NCI-H226 (cell line): ENCODE data around the gene NAT9.

Source experiments
- DNase-seq: peaks from one replicate; pipeline ENCODE4 v3.0.0-alpha.2; 2015

Gene NAT9

DNA sequence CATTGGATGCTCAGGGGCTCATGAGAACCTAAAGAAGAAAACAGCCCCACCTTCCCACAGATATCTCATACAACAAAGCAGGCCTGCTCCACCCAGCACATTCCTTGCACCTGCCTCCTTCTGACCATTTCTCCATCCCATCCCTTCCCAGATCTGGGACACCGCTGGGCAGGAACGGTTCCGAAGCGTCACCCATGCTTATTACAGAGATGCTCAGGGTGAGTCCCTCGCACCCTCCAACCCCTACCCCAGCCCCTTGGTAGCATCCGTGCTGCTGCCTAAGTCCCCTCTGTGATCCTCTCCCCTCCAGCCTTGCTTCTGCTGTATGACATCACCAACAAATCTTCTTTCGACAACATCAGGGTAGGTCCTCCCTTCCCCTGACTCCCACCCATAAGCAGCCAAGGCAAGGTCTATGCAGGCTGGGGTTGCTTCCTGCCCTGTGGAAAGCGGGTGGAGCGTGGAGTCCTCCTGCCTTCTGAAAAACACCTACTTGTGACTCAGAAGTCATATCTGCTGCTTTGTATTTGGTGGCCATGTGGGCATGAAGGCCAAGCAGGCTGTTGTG is 33.1 kb downstream of the NAT9 start:
- no peak for DNase-seq

DNA sequence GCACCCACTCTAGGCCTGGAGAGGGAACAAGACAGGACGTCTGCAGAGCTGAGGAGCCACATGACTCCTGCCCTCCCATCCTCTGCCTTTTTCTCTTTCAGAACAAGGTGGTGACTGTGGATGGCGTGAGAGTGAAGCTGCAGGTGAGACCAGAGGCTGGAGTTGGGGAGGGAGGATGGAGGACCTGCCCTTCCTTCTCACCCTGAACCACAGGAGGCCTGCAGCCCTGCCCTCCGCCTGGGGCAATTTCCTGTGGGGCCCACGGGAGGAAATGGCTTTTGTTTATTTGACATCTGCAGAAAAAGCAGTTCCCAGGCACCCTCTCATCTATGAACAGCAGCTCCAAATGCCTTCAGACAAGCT is 34.0 kb downstream of the NAT9 start:
- no peak for DNase-seq

GRCh38 chr17:74740641-74741387 is 35.3 kb downstream of the NAT9 start:
- no peak for DNase-seq

DNA sequence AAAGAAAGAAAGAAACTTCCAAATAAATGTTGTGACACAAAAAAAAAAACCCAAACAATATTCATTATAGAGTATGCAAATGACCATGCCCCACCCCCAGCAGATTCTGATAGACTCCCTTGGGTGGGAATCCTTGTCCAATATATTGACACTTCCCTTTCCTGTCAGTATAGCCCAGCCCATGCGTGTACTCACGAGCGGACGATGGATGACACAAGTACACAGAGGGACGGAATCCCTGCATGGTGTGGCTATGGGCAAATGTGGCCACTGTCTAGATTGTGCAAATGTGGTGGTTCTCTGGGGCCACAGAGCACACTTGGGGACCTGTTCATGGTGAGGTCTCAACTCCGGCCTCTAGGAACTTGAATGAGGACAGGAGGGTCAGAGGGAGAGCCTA is 36.0 kb downstream of the NAT9 start:
- DNase-seq = no peak

GRCh38 chr17:74739227-74739831 is 36.8 kb downstream of the NAT9 start:
- no peak for DNase-seq

GRCh38 chr17:74738051-74738996 is 37.8 kb downstream of the NAT9 start:
- DNase-seq = no peak

- no peak for DNase-seq
Observed at GRCh38 chr17:74737299-74738050, 38.7 kb downstream of the NAT9 start.

GRCh38 chr17:74736513-74737298 is 39.4 kb downstream of the NAT9 start, which contains the start of gene RAB37:
Gene RAB37 (plus strand): TSS chr17:74737256. CDS start chr17:74737273, 17 bp downstream.
- no peak for DNase-seq

DNA sequence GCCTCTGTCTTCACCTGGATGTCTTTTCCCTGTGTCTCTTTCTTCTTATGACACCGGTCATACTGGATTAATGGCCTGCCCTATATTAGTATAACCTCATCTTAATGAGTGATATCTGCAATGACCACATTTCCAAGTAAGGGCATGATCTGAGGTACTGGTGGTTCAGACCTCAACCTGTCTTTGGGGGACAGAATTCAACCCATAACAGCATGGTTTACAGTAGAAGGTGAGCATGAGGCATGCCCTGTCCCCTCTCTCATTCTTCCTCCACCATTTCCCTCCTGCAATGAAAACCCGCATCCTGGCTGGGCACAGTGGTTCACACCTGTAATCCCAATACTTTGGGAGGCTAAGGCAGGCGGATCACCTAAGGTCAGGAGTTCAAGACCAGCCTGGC is 41.9 kb downstream of the NAT9 start:
- no peak for DNase-seq

GRCh38 chr17:74733365-74734122 is 42.6 kb downstream of the NAT9 start:
- DNase-seq = no peak

DNA sequence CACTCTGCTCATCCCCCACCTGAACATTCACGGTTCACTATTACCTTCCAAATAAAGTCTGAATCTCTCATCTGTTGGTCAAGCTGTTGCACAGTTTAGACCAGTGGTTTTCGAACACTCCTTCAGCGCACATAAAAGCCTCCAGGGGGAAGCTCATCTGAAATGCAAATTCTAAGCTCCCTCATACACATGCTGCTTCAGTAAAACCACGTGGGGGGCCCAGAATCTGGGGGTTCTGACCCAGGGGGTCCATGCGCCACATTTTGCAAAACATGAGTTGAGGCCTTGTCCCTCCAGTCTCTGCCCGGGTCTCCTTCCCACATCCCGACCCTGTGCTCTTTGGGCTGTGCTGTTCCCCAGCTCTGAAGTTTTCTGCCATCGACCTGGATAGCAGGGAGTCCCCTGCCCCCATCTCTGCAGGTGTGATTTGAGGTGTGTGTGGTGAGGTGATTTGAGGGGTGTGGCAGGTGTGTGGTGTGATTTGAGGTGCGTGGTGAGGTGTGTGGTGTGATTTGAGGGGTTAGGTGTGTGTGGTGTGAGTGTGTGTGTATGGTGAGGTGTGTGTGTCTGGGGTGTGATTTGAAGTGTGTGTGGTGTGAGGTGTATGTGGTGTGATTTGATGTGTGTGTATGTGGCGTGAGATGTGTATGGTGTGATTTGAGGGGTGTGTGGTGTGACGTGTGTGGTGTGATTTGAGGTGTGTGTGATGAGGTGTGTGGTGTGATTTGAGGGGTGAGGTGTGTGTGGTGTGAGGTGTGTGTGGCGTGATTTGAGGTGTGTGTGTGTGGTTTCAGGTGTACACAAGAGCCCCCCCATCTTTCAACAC is 43.9 kb downstream of the NAT9 start:
- no peak for DNase-seq

DNA sequence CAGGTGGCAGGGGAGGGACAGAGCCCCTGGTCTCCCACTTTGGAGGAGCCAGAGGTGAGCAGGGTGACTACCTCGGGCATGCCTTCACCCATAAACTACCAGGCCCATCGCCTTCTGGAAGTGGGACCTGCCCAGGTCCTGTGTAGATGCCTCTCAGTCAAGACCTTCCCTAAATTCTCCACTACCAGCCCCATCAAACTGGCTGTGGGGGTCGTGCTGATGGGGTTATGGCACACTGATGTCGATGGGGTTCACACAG is 44.9 kb downstream of the NAT9 start:
- DNase-seq = no peak

DNA sequence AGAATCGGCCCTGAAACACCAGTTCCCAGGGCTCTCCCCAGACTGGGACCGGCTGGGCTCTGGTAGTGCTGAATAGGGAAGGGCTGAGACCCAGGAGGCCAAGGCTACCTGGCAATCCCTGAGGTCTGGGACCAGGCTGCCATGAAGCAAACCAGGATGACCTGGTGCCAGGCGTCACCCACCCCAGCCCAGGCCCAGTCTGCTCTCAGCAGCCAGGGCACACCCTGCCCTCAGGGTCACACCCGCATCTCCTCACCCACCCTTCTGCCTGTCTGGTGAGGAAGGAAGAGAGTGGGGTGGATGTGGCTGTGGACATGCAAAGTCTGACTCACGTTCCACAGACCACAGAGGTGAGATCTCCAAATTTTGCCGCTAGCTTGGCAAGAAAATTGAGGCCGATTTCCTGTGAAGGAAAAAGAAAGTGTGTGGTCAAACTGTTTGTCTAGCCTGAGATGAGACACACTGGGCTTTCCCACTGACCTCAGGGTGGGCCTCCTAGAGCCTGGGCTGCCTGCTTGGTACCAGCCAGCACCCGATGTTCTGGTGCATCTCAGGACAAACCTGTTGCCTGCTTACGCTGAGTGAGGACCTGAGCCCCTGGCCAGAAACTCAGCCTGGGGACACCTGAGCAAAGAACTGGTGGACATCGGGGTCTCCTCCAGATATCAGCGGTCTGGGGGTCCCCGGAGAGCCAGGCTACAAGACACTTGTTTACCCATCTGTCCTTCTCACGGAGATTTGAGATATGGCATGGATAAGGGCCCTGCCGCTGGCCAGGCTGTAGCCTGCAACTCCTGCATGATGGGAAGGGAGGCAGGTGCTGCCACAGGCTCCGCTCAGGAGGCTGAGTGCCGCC is 45.4 kb downstream of the NAT9 start:
- DNase-seq = no peak

DNA sequence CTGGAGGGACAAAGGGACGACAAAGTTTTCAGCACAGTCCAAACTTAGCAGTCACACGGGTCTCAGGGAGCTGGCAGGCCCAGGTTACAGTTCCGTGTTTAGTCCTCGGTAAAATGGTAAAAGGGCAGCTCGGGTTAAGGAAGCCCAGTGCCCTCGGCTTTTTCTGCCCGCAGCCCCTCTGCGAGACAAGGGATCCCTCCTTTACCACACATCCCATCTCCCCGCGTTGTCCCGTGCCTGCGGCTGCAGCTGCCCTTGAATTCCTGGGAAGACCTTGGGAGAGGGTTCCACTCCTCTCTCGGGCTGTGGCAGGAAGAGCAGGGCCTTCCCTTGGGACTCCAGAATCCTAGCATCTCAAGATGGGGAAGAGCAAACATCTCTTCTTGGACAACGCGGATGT is 46.3 kb downstream of the NAT9 start:
- DNase-seq = no peak

DNA sequence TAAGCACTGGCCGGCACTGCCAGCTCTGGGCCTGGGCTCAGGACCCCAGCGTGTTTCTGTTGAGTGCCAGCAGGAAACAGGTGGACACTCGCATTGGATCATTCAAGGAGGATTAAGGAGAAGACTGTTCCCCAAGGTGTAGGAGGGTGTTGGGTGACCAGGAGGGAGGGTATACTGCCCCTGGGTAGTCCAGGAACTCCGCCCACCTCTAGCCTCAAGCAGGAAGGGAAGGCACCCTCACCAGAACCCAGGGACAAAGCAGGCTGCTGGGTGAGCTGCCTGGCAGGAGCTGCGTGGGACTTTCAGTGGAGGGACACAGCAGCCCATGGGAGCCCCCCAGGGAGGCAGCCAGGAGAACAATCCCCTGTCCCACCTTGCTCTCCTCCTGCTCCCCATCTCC is 46.8 kb downstream of the NAT9 start:
- no peak for DNase-seq

GRCh38 chr17:74728702-74729075 is 47.5 kb downstream of the NAT9 start:
- no peak for DNase-seq

GRCh38 chr17:74728033-74728701 is 48.0 kb downstream of the NAT9 start:
- DNase-seq = no peak

GRCh38 chr17:74725111-74725510 is 51.0 kb downstream of the NAT9 start:
- DNase-seq = no peak

DNA sequence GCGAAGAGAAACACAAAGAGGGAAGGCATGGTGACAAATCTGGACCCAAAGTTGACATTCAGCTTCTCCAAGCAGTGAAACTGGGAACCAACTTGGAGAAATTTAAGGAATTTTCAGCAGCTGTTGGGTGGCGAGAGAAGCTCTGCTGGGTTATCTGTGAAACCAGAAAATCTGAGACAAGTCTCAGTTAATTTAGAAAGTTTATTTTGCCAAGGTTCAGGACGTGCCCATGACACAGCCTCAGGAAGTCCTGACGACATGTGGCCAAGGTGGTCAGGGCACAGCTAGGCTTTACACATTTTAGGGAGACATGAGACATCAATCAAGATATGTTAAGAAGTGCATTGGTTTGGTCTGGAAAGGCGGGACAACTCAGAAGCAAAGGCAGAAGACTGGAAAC is 52.3 kb downstream of the NAT9 start:
- DNase-seq = no peak
